NCI-H524 treated with DMSO at 0.1 percent for 48 hours (cell line): ENCODE data around the gene ZXDA.

Experiments
- DNase-seq: peaks from one replicate; lab custom pipeline; 2025; lab: John Stamatoyannopoulos, UW

Gene ZXDA

DNA sequence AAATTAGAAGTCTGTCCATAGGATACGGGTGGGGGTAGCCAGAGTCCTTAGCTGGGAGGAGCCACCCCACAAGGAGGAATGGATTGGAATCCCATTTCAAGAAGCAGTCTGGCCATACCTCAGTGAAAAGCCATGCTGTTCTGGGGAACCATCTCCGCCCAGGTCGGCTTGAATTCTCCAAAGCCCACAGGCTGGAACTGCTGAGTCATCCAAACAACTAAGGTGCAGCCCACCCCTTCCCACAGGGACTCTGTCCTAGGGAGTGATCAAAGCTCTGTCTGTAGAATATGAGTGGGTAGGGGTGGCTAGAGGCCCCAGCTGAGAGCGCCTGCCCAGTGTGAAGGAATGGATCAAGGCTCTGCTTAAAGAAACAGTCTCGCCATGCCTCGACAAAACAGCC, 38.8 kb downstream of the ZXDA start:
- no peak for DNase-seq
